ENCODE results near the gene INO80B. TPM values are rescaled to one million over a fixed set of nuclear protein-coding genes. Genes with fewer than 3 reads are reported as not detected.

Gene INO80B
- total and polyA plus RNA-seq, 9 of the 15 experiments (the other 6 are each of a cell fraction or from before 2014, with no cell fraction given), result 0.41 to 22.6 (median 9.0) TPM

DNA sequence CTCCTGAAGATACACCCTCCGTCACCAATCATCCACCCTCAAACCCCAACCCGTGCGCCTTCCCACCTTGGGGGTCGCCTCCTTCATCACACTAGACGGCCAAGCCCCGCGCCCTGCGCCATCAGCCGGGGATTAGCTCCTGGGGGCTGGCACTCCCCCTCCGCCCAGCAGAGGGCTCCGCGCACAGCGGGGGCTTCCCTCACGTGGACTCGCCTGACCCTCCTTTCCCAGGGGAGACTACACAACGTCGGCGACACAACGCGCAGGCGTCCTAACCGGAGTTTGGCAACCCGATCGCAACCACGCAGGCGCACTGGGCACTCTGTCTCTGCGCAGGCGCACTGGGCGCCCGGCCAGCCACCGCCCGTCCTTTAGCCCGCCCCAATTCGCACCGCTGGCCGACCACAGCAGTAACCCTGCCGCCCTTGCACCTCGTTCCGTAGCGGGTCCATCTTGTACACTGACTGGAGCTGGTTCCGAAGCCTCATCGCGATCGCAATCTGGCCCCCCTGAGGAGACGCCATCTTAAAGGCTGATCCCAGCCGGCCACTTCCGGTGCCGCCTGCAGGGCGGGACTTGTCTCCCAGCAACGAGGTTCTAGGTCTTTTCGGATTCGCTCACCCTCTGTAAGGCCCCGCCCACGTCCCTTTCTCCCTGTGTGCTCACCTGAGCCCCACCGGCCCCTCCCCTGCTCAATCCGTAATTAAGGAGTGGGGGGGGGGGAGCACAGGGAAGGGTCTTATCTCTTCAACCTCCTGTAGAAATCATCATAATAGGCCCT is 52.4 kb downstream of the INO80B start, which contains the start of gene PCGF1 (continued):
- peak; percentile 76 for TF ChIP-seq POLR2H (tag; IDR thresholded peaks at IDR 0.05; ENCODE audit: low read depth)
- TF ChIP-seq CBFB (CRISPR knock-in tag; IDR thresholded peaks at IDR 0.05), result no peak
- TF ChIP-seq, protein P1, sequence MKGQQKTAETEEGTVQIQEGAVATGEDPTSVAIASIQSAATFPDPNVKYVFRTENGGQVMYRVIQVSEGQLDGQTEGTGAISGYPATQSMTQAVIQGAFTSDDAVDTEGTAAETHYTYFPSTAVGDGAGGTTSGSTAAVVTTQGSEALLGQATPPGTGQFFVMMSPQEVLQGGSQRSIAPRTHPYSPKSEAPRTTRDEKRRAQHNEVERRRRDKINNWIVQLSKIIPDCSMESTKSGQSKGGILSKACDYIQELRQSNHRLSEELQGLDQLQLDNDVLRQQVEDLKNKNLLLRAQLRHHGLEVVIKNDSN (CRISPR knock-in tag; IDR thresholded peaks at IDR 0.05), result peak; percentile 90
- TF ChIP-seq CREM (IDR thresholded peaks at IDR 0.05; ENCODE audit: low read depth), result peak; percentile 67
- TF ChIP-seq HDAC6 (IDR thresholded peaks at IDR 0.05; ENCODE audit: low read depth, low read length), result no peak
- TF ChIP-seq, protein P2, sequence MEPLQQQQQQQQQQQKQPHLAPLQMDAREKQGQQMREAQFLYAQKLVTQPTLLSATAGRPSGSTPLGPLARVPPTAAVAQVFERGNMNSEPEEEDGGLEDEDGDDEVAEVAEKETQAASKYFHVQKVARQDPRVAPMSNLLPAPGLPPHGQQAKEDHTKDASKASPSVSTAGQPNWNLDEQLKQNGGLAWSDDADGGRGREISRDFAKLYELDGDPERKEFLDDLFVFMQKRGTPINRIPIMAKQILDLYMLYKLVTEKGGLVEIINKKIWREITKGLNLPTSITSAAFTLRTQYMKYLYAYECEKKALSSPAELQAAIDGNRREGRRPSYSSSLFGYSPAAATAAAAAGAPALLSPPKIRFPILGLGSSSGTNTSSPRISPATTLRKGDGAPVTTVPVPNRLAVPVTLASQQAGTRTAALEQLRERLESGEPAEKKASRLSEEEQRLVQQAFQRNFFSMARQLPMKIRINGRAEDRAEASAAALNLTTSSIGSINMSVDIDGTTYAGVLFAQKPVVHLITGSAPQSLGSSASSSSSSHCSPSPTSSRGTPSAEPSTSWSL (CRISPR knock-in tag; IDR thresholded peaks at IDR 0.05; ENCODE audit: borderline replicate concordance), result peak; percentile 88; the same call in 1 of the 2 replicates
- TF ChIP-seq HNRNPH1 (optimal IDR thresholded peaks at IDR 0.05; ENCODE audit: low read depth, low read length), result no peak
- TF ChIP-seq, protein P3, sequence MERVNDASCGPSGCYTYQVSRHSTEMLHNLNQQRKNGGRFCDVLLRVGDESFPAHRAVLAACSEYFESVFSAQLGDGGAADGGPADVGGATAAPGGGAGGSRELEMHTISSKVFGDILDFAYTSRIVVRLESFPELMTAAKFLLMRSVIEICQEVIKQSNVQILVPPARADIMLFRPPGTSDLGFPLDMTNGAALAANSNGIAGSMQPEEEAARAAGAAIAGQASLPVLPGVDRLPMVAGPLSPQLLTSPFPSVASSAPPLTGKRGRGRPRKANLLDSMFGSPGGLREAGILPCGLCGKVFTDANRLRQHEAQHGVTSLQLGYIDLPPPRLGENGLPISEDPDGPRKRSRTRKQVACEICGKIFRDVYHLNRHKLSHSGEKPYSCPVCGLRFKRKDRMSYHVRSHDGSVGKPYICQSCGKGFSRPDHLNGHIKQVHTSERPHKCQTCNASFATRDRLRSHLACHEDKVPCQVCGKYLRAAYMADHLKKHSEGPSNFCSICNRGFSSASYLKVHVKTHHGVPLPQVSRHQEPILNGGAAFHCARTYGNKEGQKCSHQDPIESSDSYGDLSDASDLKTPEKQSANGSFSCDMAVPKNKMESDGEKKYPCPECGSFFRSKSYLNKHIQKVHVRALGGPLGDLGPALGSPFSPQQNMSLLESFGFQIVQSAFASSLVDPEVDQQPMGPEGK (CRISPR knock-in tag; IDR thresholded peaks at IDR 0.05; ENCODE audit: borderline replicate concordance), result no peak
- peak; percentile 95 for TF ChIP-seq POLR2B (IDR thresholded peaks at IDR 0.05; ENCODE audit: low read depth, partially characterized antibody)
- TF ChIP-seq, protein P4, sequence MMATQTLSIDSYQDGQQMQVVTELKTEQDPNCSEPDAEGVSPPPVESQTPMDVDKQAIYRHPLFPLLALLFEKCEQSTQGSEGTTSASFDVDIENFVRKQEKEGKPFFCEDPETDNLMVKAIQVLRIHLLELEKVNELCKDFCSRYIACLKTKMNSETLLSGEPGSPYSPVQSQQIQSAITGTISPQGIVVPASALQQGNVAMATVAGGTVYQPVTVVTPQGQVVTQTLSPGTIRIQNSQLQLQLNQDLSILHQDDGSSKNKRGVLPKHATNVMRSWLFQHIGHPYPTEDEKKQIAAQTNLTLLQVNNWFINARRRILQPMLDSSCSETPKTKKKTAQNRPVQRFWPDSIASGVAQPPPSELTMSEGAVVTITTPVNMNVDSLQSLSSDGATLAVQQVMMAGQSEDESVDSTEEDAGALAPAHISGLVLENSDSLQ (IDR thresholded peaks at IDR 0.05), result no peak
- no peak for TF ChIP-seq TARDBP (IDR thresholded peaks at IDR 0.05)
- TF ChIP-seq ZNF165 (CRISPR knock-in tag; IDR thresholded peaks at IDR 0.05; ENCODE audit: borderline replicate concordance), result 0 out of 2 replicates have a peak, but pooled peaks have one; percentile 3
- TF ChIP-seq HNRNPUL1 (IDR thresholded peaks at IDR 0.05; ENCODE audit: low read length), result no peak
- TF ChIP-seq ETV5 (CRISPR knock-in tag; IDR thresholded peaks at IDR 0.05; ENCODE audit: low read depth), result peak; percentile 67
- peak; percentile 17; the same call in 1 of the 2 replicates for TF ChIP-seq ZBTB1 (CRISPR knock-in tag; IDR thresholded peaks at IDR 0.05; ENCODE audit: borderline replicate concordance, low read depth)
- TF ChIP-seq SMC3 (conservative IDR thresholded peaks at IDR 0.05; ENCODE audit: insufficient read depth, low read depth, low read length), result 0 out of 2 replicates have a peak, but pooled peaks have one; percentile 23

Measured in K562 (cell line).